Upper lobe of left lung (tissue), 4 donors: ENCODE data around the gene PADI4.

Source experiments
- CTCF ChIP-seq, 6 experiments: fragments of 450-650 bp in 4 of 6; fragments of 200-600 bp in 2 of 6; sonication (generic) in 2 of 6; IDR thresholded peaks; one replicate each; pipeline ENCODE4 v1.5.1; 2016 to 2019; ENCODE audit warnings: antibody characterized with exemption in 6 of 6
- POLR2A ChIP-seq, 4 donors: fragments of 450-650 bp; IDR thresholded peaks; one replicate each; pipeline ENCODE4 v1.5.1; 2016 to 2017; ENCODE audit warnings: antibody characterized with exemption in 4 of 4, mild to moderate bottlenecking in 2 of 4
- POLR2AphosphoS5 ChIP-seq, 2 donors: sonication (generic); formaldehyde crosslinking; IDR thresholded peaks; one replicate each; pipeline ENCODE4 v1.5.1; 2017; ENCODE audit warnings: antibody characterized with exemption in 2 of 2

DNA sequence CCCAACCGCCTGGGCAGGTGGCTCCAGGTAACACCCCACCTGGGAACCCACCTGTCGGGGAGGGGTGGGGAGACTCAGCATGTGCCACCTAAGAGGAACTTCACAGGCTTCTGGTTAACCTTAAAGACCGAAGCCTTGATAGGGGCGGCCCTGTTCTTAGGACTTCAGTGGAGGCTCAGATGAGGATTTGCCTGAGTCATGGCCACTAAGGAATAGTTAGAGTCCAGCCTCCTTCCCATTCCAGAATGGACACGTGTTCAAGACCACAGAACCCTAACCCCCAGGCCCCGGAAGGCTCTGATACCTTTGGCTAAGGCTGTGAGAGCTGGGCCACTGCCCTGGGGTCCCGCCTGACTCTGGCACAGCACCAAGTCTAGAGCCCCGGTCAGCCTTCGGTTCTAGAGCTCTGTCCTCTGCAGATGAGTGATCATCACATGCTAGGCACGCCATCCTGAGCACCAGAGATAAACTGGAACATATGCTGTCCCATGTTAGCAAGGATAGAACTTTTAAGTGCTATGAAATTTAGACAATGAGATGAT, 84.3 kb downstream of the PADI4 start:
- TF ChIP-seq POLR2AphosphoS5 (IDR thresholded peaks at IDR 0.05) (no peak), CTCF (IDR thresholded peaks at IDR 0.05) (no peak), POLR2A (IDR thresholded peaks at IDR 0.05) (no peak)
